GM10266 (cell line): ENCODE measurements around the gene IL1RAPL2.
"Not testable (repeated sequence)": the region's sequence is repeated elsewhere in the genome, so short reads cannot be mapped to it uniquely, and the experiment has no call there.

Source experiments
- DNase-seq: peaks from one replicate; pipeline ENCODE4 v3.0.0; 2012; ENCODE audit errors: extremely low spot score
- TF ChIP-seq, protein P1 (sequence below): IDR thresholded peaks from 2 replicates; pipeline ENCODE4 v1.5.1; 2012; ENCODE audit warnings: mild to moderate bottlenecking, low read depth; ENCODE audit not compliant: control insufficient read depth, insufficient read depth; ENCODE audit errors: missing control alignments

Gene IL1RAPL2

DNA sequence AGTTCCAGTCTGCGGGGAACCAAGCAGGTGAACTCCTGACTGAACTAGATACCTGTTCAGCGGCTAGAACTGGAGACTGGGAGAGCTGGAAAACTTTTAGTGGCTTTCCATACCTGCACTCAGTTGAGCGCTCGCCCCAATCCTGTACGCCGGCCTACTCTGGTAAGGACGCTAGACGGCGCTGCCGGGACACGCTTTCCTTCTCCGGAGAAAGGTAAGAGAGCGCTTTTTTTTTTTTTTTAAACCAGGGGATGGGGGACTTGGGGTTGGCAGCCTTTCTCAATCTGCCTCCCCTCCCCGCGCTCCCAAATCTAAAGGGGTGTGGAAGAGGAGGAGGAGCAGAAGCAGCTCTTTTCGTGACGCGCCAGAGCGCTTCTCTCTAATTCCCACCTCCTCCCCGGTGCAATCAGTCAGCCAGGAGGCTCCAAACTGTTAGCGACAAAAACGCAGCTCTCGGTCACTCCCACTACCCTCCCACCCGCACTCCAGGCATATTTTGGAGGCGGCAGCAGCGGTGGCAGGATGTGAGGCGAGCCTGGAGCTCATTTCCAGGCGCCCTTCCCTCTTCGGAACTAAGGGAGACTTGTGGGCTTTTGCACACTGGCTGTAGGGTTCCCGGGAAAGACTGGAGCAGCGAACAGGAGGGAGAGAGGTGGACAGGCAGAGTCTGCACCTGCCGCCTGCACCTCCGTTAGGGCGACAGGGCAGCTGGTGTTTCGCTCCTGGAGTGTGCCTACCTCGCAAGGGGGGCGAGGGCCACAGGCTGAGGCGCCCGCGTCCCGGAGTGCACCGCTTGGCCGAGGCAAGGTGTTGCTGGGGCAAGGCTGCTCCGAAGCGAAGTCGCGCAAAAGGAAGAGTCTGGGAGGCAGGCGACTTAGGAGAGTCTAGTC, at the start of gene IL1RAPL2:
IL1RAPL2 (plus strand) TSS at position 409 of the 890 bp plus-strand sequence.
- DNase-seq: peak; percentile 8
- TF ChIP-seq, protein P1, sequence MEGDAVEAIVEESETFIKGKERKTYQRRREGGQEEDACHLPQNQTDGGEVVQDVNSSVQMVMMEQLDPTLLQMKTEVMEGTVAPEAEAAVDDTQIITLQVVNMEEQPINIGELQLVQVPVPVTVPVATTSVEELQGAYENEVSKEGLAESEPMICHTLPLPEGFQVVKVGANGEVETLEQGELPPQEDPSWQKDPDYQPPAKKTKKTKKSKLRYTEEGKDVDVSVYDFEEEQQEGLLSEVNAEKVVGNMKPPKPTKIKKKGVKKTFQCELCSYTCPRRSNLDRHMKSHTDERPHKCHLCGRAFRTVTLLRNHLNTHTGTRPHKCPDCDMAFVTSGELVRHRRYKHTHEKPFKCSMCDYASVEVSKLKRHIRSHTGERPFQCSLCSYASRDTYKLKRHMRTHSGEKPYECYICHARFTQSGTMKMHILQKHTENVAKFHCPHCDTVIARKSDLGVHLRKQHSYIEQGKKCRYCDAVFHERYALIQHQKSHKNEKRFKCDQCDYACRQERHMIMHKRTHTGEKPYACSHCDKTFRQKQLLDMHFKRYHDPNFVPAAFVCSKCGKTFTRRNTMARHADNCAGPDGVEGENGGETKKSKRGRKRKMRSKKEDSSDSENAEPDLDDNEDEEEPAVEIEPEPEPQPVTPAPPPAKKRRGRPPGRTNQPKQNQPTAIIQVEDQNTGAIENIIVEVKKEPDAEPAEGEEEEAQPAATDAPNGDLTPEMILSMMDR: peak; percentile 43

DNA sequence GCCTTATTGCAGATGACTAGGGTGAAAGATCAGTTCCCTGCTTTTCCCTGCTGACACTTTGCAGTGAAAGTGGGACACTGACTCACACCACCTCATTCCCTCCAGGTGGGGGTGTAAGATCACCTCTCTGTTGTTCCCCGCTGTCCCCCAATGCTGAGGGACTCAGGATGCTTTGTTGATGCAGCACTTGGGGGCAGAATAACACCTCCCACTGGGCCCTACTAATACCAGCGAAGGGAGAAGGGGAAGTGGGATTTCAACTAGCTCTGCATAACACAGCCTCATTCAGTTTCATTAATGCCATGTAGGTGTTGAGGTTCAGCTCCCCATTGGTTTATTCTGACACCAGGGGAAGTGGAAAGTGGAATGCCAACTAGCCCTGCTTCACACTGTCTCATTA, 43.6 kb upstream of the IL1RAPL2 start:
- TF ChIP-seq, protein P1: no peak
- no peak for DNase-seq

DNA sequence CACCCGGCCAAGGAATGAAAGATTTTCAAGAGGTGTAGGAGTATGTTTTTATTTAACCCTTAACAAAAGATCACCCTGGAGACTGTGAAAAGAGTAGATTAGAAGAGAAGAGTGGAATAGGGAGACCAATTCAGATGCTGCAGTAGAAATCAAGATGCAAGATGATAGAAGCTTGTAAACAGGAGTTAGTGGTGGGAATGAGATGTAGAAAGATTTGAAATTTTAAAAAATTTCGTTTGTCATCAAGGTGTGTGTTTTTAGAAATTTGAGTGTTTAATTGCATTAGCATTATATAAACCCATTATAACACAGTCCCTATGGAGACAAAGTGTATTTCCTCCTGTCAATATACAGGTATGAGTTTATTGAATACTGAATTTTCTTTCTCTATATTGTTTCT, 42.1 kb upstream of the IL1RAPL2 start:
- no peak for DNase-seq
- TF ChIP-seq, protein P1: no peak

DNA sequence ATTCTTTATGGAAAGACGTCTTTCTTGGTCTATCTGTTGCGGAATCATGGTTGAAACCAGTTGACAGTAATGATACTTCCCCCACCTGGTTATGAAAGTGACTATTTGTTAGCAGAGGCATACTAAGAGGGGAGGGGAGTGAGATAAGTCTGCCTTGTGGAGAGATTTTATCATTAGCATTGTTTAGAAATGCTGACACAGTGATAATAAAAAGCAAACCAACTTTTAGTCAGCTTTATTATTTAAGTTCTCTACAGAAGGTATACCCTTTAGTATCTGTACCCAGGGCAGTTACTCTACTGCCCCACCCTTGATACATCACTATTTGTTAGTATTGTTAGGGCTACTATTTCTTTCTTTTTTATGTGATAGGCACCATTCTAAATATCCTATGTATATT, 26.9 kb upstream of the IL1RAPL2 start:
- TF ChIP-seq, protein P1: no peak
- no peak for DNase-seq

DNA sequence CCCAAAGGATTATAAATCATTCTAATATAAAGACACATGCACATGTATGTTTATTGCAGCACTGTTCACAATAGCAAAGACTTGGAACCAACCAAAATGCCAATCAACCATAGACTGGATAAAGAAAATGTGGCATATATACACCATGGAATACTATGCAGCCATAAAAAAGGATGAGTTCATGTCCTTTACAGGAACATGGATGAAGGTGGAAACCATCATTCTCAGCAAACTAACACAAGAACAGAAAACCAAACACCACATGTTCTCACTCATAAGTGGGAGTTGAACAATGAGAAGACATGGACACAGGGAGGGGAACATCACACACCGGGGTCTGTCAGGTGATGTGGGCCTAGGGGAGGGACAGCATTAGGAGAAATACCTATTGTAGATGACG, 23.6 kb upstream of the IL1RAPL2 start:
- DNase-seq: not testable (repeated sequence)

DNA sequence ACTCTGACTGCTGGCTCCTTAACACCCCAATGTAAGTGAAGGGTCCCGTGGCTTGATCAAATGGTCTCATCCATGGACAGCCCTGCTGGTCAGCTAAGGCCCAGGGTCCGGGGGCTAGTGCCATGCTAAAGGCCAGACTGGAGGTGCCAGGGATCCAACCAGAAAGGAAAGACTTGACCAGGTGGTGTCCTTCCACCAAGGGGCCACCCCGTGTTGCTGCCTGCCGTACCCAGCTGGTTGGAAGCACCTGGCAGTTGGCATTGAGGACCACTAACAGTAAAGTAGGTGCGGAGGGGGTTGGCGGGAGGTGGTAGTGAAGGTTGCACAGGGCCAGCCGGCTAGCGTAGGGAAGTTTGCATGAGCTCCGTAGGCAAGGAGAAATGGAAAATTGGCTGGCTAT, 1.7 kb upstream of the IL1RAPL2 start:
- TF ChIP-seq, protein P1: no peak
- DNase-seq: no peak

DNA sequence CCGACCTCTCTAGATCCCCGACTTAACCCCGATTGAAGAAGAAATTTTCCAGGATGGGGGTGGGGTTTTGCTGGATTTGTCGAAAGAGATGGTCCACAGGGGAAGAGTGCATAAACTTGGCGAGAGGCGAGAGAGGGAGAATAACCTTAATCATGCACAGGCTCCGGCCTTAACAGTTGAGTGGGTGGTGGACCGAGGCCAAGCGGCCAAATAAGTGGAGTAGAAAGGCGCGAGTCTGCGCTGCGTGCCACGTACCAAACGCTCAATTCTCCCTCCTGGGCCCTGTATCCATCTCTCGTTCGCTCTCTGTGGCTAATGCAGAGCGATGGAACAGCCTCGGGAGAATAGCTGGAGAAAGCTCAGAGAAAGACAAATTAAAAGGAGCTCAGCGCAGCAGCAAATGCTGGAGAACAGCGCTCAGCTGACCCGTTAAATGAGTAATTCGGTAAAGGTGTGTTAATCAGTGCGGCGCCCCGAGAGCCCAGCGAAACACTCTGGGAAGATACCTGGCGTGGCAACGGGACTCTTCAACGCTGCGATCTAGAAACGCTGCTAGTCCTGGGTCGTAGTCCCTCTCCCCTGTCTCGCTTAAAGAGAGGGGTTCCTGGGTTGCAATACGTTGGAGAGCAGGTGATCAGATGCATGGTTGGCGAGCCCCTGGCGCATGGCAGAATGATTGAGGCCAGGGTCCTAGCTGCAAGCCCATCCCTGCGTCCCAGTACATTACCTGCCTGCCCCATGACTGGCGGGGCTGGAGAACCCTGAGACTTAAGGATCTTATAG, 887 bp upstream of the IL1RAPL2 start:
- TF ChIP-seq, protein P1: no peak
- DNase-seq: no peak
